ENCODE results near the gene RASGRF1. TPM values are rescaled to one million over a fixed set of nuclear protein-coding genes. Genes with fewer than 3 reads are reported as not detected.

RASGRF1 gene
- total RNA-seq, 6 experiments from 2014 or later, result 0.09 to 0.31 (median 0.18) TPM

DNA sequence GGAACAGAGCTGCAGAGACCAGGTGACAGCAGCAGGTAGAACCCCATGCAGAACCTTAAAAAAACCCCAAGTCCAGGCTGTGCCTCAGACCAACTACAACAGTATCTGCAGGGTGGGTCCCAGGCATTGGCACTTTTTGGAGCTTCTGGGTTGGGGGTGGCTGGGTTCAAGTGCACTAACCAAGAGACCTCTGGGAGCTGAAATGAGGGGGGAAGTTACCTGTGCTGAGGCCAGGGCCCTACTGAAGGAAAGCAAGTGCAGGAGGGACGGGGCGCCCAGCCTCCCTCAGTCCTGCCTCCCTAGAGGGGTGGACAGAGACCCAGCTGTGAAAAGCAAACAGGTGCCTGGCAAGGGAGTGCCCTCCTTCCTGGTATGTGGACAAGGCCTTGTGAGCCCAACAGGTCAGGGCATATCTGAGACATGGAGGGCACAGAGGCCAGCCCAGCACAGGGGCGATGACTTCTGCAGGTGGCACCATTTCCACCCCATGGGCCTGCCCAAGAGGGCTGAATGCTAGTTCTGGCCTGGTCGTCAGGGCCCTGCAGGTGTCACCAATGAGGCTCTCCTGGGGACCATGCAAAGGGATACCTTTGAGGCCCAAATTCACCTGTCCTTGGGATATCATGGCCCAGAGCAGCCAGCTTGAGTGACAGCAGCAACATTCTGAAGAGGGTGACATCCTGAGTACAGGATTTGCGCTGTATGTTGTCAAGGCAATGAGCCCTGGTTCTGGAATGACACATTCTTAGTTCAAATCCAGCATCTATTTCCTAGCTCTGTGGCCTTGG lies 164.4 kb downstream of the RASGRF1 start:
- Mint-ChIP-seq H3K9me3 (no peaks in the 10 kb centered on the region), H3K27me3 (ENCODE audit: insufficient read depth) (peaks cover 15% of the 10 kb centered on the region), H3K27ac (no peak overlapping the region), H3K4me3 (no peak overlapping the region), H3K4me1 (ENCODE audit: low read depth) (peaks cover 12% of the 10 kb centered on the region), H3K36me3 (ENCODE audit: low read depth) (no peaks in the 10 kb centered on the region; the same call in 1 of the 2 replicates)
- DNase-seq, result no peak
- TF ChIP-seq CTCF (IDR thresholded peaks at IDR 0.05), result no peak

DNA sequence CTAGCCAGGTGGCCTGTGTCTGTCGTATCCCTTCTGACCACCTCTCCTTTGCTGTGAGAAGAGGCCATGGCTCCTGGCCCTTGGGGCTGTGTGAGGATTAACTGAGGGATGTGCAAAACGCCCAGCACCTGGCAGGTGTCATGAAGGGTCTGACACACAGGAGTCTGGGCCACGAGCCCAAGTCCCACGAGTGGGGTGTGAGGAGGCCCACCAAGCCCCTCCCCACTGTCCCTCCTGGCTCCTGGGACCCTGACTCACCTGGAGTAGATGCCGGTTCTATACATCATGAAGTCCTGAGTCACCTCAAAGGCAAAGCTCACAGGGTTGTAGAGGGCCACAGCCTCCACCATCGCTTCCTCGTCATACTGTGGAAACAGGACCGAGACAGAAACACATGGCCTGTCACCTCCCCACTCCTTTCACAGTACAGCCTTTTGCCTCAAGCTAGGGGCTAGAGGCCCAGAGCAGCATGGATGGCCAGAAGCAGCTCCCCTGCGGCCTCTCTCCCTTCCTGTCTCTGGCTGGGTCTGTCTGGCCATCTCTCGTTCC lies 165.4 kb downstream of the RASGRF1 start:
- Mint-ChIP-seq H3K9me3 (no peaks in the 10 kb centered on the region), H3K27ac (no peak overlapping the region), H3K36me3 (ENCODE audit: low read depth) (no peaks in the 10 kb centered on the region; the same call in 1 of the 2 replicates), H3K27me3 (ENCODE audit: insufficient read depth) (peaks cover 10% of the 10 kb centered on the region), H3K4me1 (ENCODE audit: low read depth) (peaks cover 5% of the 10 kb centered on the region; the same call in 1 of the 2 replicates), H3K4me3 (no peak overlapping the region)
- DNase-seq, result no peak
- TF ChIP-seq CTCF (IDR thresholded peaks at IDR 0.05), result no peak

DNA sequence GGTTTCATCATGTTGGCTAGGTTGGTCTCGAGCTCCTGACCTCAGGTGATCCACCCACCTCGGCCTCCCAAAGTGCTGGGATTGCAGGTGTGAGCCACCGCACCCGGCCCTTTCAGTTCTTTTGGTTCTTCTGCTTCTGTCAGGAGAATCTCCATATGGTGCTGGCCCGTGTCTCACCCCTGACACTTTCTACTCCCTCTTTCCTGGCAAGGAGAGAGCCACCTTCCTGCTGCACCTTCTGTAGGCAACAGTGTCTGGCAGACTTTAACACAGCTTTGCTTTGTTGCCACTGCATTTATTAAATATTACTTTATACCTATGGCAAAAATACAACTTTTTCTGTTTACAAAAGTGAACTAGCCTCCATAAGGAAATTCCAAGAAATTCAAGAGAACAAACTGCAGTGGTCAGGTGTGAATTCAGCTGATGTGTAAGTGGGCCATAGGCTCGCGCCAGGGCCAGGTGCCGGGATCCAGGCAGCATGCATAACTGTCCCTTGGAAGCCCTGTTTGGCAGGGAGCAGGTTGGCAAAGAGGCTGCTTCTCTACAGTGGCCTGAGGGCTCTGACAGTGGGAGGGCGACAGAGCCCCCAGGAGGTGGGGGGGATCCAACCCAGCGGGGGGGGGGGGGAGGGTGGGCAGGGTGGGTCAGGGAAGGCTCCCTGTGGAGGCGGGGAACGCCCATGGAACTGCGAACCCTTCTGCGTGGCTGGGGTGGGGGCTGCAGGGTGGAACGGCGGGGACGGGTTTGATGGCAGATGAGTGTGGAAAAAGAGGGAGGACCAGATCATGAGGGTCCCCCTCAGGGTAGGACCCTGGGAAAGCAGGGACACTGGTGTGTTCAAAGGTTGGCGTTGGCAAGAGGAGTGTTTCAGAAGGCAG lies 166.9 kb downstream of the RASGRF1 start:
- no peak for DNase-seq
- H3K27ac Mint-ChIP-seq, result no peak overlapping the region
- H3K36me3 Mint-ChIP-seq (ENCODE audit: low read depth), result no peaks in the 10 kb centered on the region; the same call in 1 of the 2 replicates
- H3K9me3 Mint-ChIP-seq, result no peaks in the 10 kb centered on the region
- no peak overlapping the region for H3K4me3 Mint-ChIP-seq
- TF ChIP-seq CTCF (IDR thresholded peaks at IDR 0.05), result no peak
- H3K27me3 Mint-ChIP-seq (ENCODE audit: insufficient read depth), result peaks cover 5% of the 10 kb centered on the region
- H3K4me1 Mint-ChIP-seq (ENCODE audit: low read depth), result no peaks in the 10 kb centered on the region

DNA sequence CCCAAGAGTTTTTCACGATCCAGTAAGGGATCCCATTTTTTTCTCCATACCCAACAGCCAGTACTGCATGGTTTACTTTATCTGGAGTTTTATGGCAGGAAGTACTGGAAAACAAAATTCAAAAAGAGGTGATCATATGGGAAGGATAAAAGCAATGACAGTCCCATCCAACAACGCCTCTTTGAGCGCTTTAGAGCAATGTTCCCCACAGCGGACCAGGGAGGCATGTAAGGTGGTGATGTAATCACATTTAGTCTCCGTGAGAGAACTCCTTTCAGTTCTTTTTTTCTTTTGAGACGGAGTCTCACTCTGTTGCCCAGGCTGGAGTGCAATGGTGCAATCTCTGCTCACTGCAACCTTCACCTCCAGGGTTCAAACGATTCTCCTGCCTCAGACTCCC lies 167.6 kb downstream of the RASGRF1 start:
- no peak for DNase-seq
- no peak overlapping the region for H3K4me3 Mint-ChIP-seq
- H3K4me1 Mint-ChIP-seq (ENCODE audit: low read depth), result no peaks in the 10 kb centered on the region
- no peaks in the 10 kb centered on the region for H3K9me3 Mint-ChIP-seq
- peaks cover 3% of the 10 kb centered on the region; the same call in 1 of the 2 replicates for H3K27me3 Mint-ChIP-seq (ENCODE audit: insufficient read depth)
- no peaks in the 10 kb centered on the region; the same call in 1 of the 2 replicates for H3K36me3 Mint-ChIP-seq (ENCODE audit: low read depth)
- no peak overlapping the region for H3K27ac Mint-ChIP-seq
- TF ChIP-seq CTCF (IDR thresholded peaks at IDR 0.05), result no peak

DNA sequence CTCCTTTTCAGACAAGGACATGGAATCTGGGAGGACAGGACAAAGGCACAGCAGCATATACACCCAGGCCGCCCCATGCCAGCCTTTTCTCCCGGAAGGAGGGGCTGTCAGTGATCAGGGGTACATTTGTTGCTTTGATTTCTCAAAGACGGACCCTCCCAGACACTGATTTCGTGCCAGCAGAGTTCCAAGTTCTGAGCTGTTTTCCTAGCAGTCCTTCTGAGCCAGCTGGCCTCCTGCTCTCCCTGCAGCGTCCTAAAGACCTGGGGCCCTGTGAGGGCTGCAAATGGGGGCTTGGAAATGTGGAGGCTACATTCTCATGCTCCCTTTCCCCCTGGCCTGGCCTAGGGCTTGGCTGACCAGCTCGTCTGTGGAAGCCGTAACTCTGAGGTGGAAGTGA lies 168.1 kb downstream of the RASGRF1 start:
- TF ChIP-seq CTCF (IDR thresholded peaks at IDR 0.05), result no peak
- H3K4me1 Mint-ChIP-seq (ENCODE audit: low read depth), result no peaks in the 10 kb centered on the region
- no peak for DNase-seq
- no peak overlapping the region for H3K27ac Mint-ChIP-seq
- H3K27me3 Mint-ChIP-seq (ENCODE audit: insufficient read depth), result peaks cover 1% of the 10 kb centered on the region; the same call in 1 of the 2 replicates
- no peaks in the 10 kb centered on the region; the same call in 1 of the 2 replicates for H3K36me3 Mint-ChIP-seq (ENCODE audit: low read depth)
- H3K9me3 Mint-ChIP-seq, result no peaks in the 10 kb centered on the region
- no peak overlapping the region for H3K4me3 Mint-ChIP-seq

All from HFFc6 (cell line).